ENCODE data around the gene MVK. TPM values are rescaled to one million over a fixed set of nuclear protein-coding genes. Genes with fewer than 3 reads are reported as not detected.

Gene MVK
- total RNA-seq, 1 donor from 2014 or later: 12.4 TPM

DNA sequence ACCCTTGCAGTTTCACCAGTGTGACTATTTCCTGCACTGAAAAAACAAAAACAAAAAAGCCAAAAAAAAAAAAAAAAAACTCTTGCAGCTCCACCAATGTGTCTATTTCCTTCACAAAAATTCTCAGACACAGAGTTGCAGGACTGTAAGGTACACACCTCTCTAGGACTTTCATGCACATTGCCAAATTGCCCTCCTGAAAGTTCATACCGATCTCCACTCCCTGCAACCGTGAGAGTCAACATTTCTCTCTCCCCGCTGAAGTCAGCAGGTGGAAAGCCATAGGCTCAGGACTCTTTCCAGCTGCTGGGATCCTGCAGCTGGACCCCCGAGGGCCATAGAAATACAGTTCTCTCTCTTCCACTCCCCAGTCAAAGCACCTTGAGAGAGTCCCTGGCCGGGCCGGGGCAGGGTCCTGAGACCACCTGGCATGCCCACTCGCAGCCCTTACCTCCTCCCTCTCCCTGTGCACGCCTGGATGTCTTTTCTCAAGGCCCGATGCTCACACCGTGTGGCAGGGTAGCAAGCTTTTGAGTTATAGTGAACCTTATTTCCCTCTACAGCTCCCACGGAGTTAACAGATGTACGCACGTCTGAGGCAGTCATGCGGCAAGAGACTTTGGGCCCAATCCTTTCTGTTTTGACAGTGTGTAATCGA is 23.9 kb upstream of the MVK start:
- TF ChIP-seq EZH2 (IDR thresholded peaks at IDR 0.05; ENCODE audit: insufficient read depth, low read length) (no peak), CTCF (IDR thresholded peaks at IDR 0.05; ENCODE audit: insufficient read depth, low read depth, low read length) (no peak)
- H3K4me1 Mint-ChIP-seq (ENCODE audit: low read depth, unreplicated experiment): peaks cover 2% of the 10 kb centered on the region
- H3K4me1 ChIP-seq (ENCODE audit: insufficient read depth, low read length): peaks cover 11% of the 10 kb centered on the region
- no peak overlapping the region for H3K27ac Mint-ChIP-seq (ENCODE audit: unreplicated experiment)
- no peaks in the 10 kb centered on the region for H3K79me2 ChIP-seq (ENCODE audit: insufficient read depth, low read length)
- no peak for DNase-seq (ENCODE audit: low read depth)
- H3K9me3 ChIP-seq (ENCODE audit: insufficient read depth, low read depth, low read length): no peaks in the 10 kb centered on the region
- FAIRE-seq: no peak
- H3K9me3 Mint-ChIP-seq (ENCODE audit: unreplicated experiment): no peaks in the 10 kb centered on the region
- no peak overlapping the region for H3K4me2 ChIP-seq (ENCODE audit: low read length)
- H3K36me3 Mint-ChIP-seq (ENCODE audit: low read depth, unreplicated experiment): no peaks in the 10 kb centered on the region
- H3K27me3 Mint-ChIP-seq (ENCODE audit: low read depth, unreplicated experiment): peaks cover 49% of the 10 kb centered on the region
- no peaks in the 10 kb centered on the region for H4K20me1 ChIP-seq (ENCODE audit: insufficient read depth, low read length)
- H3K27ac ChIP-seq (ENCODE audit: low read depth, low read length): no peak overlapping the region
- no peak overlapping the region for H3K4me3 Mint-ChIP-seq (ENCODE audit: unreplicated experiment)
- H3K36me3 ChIP-seq (ENCODE audit: insufficient read depth, low read length): no peaks in the 10 kb centered on the region
- peaks cover 10% of the 10 kb centered on the region for H3K27me3 ChIP-seq (ENCODE audit: insufficient read depth, low read length)
- H2AFZ ChIP-seq (ENCODE audit: low read depth, low read length): no peak overlapping the region
- no peak overlapping the region for H3K9ac ChIP-seq (ENCODE audit: low read length)
- H3K4me3 ChIP-seq (ENCODE audit: insufficient read depth, low read depth, low read length): no peak overlapping the region

GRCh38 chr12:109550281-109550680 is 23.3 kb upstream of the MVK start:
- H2AFZ ChIP-seq (ENCODE audit: low read depth, low read length): no peak overlapping the region
- no peak for TF ChIP-seq CTCF (IDR thresholded peaks at IDR 0.05; ENCODE audit: insufficient read depth, low read depth, low read length)
- no peak for TF ChIP-seq EZH2 (IDR thresholded peaks at IDR 0.05; ENCODE audit: insufficient read depth, low read length)
- FAIRE-seq (no peak), DNase-seq (ENCODE audit: low read depth) (no peak)
- no peaks in the 10 kb centered on the region for H3K79me2 ChIP-seq (ENCODE audit: insufficient read depth, low read length)
- no peak overlapping the region for H3K4me3 ChIP-seq (ENCODE audit: insufficient read depth, low read depth, low read length)
- H3K9ac ChIP-seq (ENCODE audit: low read length): no peak overlapping the region
- no peak overlapping the region for H3K27ac ChIP-seq (ENCODE audit: low read depth, low read length)
- no peaks in the 10 kb centered on the region for H3K9me3 ChIP-seq (ENCODE audit: insufficient read depth, low read depth, low read length)
- peaks cover 11% of the 10 kb centered on the region for H3K27me3 ChIP-seq (ENCODE audit: insufficient read depth, low read length)
- H3K4me3 Mint-ChIP-seq (ENCODE audit: unreplicated experiment): no peak overlapping the region
- H3K36me3 Mint-ChIP-seq (ENCODE audit: low read depth, unreplicated experiment): no peaks in the 10 kb centered on the region
- no peak overlapping the region for H3K4me2 ChIP-seq (ENCODE audit: low read length)
- no peak overlapping the region for H3K27ac Mint-ChIP-seq (ENCODE audit: unreplicated experiment)
- peaks cover 5% of the 10 kb centered on the region for H3K4me1 ChIP-seq (ENCODE audit: insufficient read depth, low read length)
- no peaks in the 10 kb centered on the region for H3K9me3 Mint-ChIP-seq (ENCODE audit: unreplicated experiment)
- H3K4me1 Mint-ChIP-seq (ENCODE audit: low read depth, unreplicated experiment): no peaks in the 10 kb centered on the region
- no peaks in the 10 kb centered on the region for H4K20me1 ChIP-seq (ENCODE audit: insufficient read depth, low read length)
- peaks cover 47% of the 10 kb centered on the region for H3K27me3 Mint-ChIP-seq (ENCODE audit: low read depth, unreplicated experiment)
- no peaks in the 10 kb centered on the region for H3K36me3 ChIP-seq (ENCODE audit: insufficient read depth, low read length)

GRCh38 chr12:109551108-109551507 is 22.5 kb upstream of the MVK start:
- no peaks in the 10 kb centered on the region for H3K9me3 Mint-ChIP-seq (ENCODE audit: unreplicated experiment)
- TF ChIP-seq EZH2 (IDR thresholded peaks at IDR 0.05; ENCODE audit: insufficient read depth, low read length): no peak
- no peak for TF ChIP-seq CTCF (IDR thresholded peaks at IDR 0.05; ENCODE audit: insufficient read depth, low read depth, low read length)

More at GRCh38 chr12:109551108-109551507, 22.5 kb upstream of the MVK start:
- Histone ChIP-seq H3K4me2 (ENCODE audit: low read length) (no peak overlapping the region), H3K9me3 (ENCODE audit: insufficient read depth, low read depth, low read length) (no peaks in the 10 kb centered on the region), H2AFZ (ENCODE audit: low read depth, low read length) (no peak overlapping the region), H3K4me3 (ENCODE audit: insufficient read depth, low read depth, low read length) (no peak overlapping the region), H3K79me2 (ENCODE audit: insufficient read depth, low read length) (no peaks in the 10 kb centered on the region), H4K20me1 (ENCODE audit: insufficient read depth, low read length) (no peaks in the 10 kb centered on the region), H3K4me1 (ENCODE audit: insufficient read depth, low read length) (peaks cover 5% of the 10 kb centered on the region), H3K9ac (ENCODE audit: low read length) (no peak overlapping the region), H3K27me3 (ENCODE audit: insufficient read depth, low read length) (peaks cover 11% of the 10 kb centered on the region), H3K27ac (ENCODE audit: low read depth, low read length) (no peak overlapping the region), H3K36me3 (ENCODE audit: insufficient read depth, low read length) (no peaks in the 10 kb centered on the region)
- H3K27ac Mint-ChIP-seq (ENCODE audit: unreplicated experiment): no peak overlapping the region
- no peak for FAIRE-seq
- no peaks in the 10 kb centered on the region for H3K36me3 Mint-ChIP-seq (ENCODE audit: low read depth, unreplicated experiment)
- H3K27me3 Mint-ChIP-seq (ENCODE audit: low read depth, unreplicated experiment): peaks cover 43% of the 10 kb centered on the region
- no peak overlapping the region for H3K4me3 Mint-ChIP-seq (ENCODE audit: unreplicated experiment)
- DNase-seq (ENCODE audit: low read depth): no peak
- H3K4me1 Mint-ChIP-seq (ENCODE audit: low read depth, unreplicated experiment): no peaks in the 10 kb centered on the region

Measured in astrocyte (in vitro differentiated cells and primary cell).